ENCODE results near the gene PIGM. TPM values are rescaled to one million over a fixed set of nuclear protein-coding genes. Genes with fewer than 3 reads are reported as not detected.

The PIGM gene
- total RNA-seq, 2 donors from 2014 or later, result 3.6 to 5.3 TPM

GRCh38 chr1:160043543-160043942 lies 11.8 kb upstream of the PIGM start:
- Mint-ChIP-seq H3K36me3 (no peaks in the 10 kb centered on the region), H3K9me3 (no peaks in the 10 kb centered on the region), H3K27ac (no peak overlapping the region)
- ATAC-seq (no peak), DNase-seq (ENCODE audit: low spot score in 2 of 2) (no peak)

- Mint-ChIP-seq H3K9me3 (no peaks in the 10 kb centered on the region), H3K27ac (no peak overlapping the region), H3K36me3 (no peaks in the 10 kb centered on the region)
- DNase-seq (ENCODE audit: low spot score in 2 of 2) (no peak), ATAC-seq (no peak)
Observed at GRCh38 chr1:160040476-160040875, 8.7 kb upstream of the PIGM start.

- DNase-seq (ENCODE audit: low spot score in 2 of 2) (no peak), ATAC-seq (no peak)
- H3K9me3 Mint-ChIP-seq, result no peaks in the 10 kb centered on the region
- H3K36me3 Mint-ChIP-seq, result peaks cover 15 to 26% of the 10 kb centered on the region in 2 donors
- peak overlapping the region; percentile 86 to 97 for H3K27ac Mint-ChIP-seq
Observed at GRCh38 chr1:160032165-160032820, 503 bp upstream of the PIGM start.

GRCh38 chr1:160030657-160031364 lies 979 bp downstream of the PIGM start:
- ATAC-seq (peak; percentile 21 to 25), DNase-seq (ENCODE audit: low spot score in 2 of 2) (no peak)
- no peaks in the 10 kb centered on the region for H3K9me3 Mint-ChIP-seq
- H3K36me3 Mint-ChIP-seq, result peaks cover 15 to 26% of the 10 kb centered on the region in 2 donors
- H3K27ac Mint-ChIP-seq, result peak overlapping the region; percentile 57 to 97

- no peaks in the 10 kb centered on the region for H3K9me3 Mint-ChIP-seq
- peaks cover 15 to 26% of the 10 kb centered on the region in 2 donors for H3K36me3 Mint-ChIP-seq
- ATAC-seq, result no peak
- no peak overlapping the region for H3K27ac Mint-ChIP-seq
- no peak for DNase-seq (ENCODE audit: low spot score in 2 of 2)
Observed at GRCh38 chr1:160028426-160028825, 3.4 kb downstream of the PIGM start.

- Mint-ChIP-seq H3K9me3 (no peaks in the 10 kb centered on the region), H3K27ac (no peak overlapping the region), H3K36me3 (peaks cover 0 to 1% of the 10 kb centered on the region in 2 donors)
- DNase-seq (ENCODE audit: low spot score in 2 of 2), result no peak
- ATAC-seq, result no peak
Observed at GRCh38 chr1:160025314-160025713, 6.5 kb downstream of the PIGM start.

- no peak for ATAC-seq
- no peaks in the 10 kb centered on the region for H3K36me3 Mint-ChIP-seq
- H3K27ac Mint-ChIP-seq, result no peak overlapping the region
- no peaks in the 10 kb centered on the region for H3K9me3 Mint-ChIP-seq
- DNase-seq (ENCODE audit: low spot score in 2 of 2), result no peak
Observed at GRCh38 chr1:160024195-160024905, 7.4 kb downstream of the PIGM start.

- Mint-ChIP-seq H3K9me3 (no peaks in the 10 kb centered on the region), H3K27ac (no peak overlapping the region), H3K36me3 (no peaks in the 10 kb centered on the region)
- DNase-seq (ENCODE audit: low spot score in 2 of 2) (no peak), ATAC-seq (no peak)
Observed at GRCh38 chr1:160022330-160023310, 9.2 kb downstream of the PIGM start.

GRCh38 chr1:160021376-160022074 lies 10.3 kb downstream of the PIGM start:
- ATAC-seq, result no peak
- no peak for DNase-seq (ENCODE audit: low spot score in 2 of 2)
- H3K27ac Mint-ChIP-seq, result no peak overlapping the region
- no peaks in the 10 kb centered on the region for H3K36me3 Mint-ChIP-seq
- no peaks in the 10 kb centered on the region for H3K9me3 Mint-ChIP-seq

- Mint-ChIP-seq H3K27ac (no peak overlapping the region), H3K9me3 (no peaks in the 10 kb centered on the region), H3K36me3 (no peaks in the 10 kb centered on the region)
- ATAC-seq (no peak), DNase-seq (ENCODE audit: low spot score in 2 of 2) (no peak)
Observed at GRCh38 chr1:160020196-160020595, 11.6 kb downstream of the PIGM start.

GRCh38 chr1:160018900-160019299 lies 12.9 kb downstream of the PIGM start:
- DNase-seq (ENCODE audit: low spot score in 2 of 2) (no peak), ATAC-seq (peak in 1 of 2 donors; percentile 64)
- Mint-ChIP-seq H3K9me3 (no peaks in the 10 kb centered on the region), H3K36me3 (no peaks in the 10 kb centered on the region), H3K27ac (no peak overlapping the region)

GRCh38 chr1:160018347-160018746 lies 13.4 kb downstream of the PIGM start:
- DNase-seq (ENCODE audit: low spot score in 2 of 2) (no peak), ATAC-seq (no peak)
- Mint-ChIP-seq H3K9me3 (no peaks in the 10 kb centered on the region), H3K27ac (no peak overlapping the region), H3K36me3 (no peaks in the 10 kb centered on the region)

GRCh38 chr1:160017592-160017991 lies 14.2 kb downstream of the PIGM start:
- Mint-ChIP-seq H3K27ac (no peak overlapping the region), H3K36me3 (no peaks in the 10 kb centered on the region), H3K9me3 (no peaks in the 10 kb centered on the region)
- ATAC-seq (no peak), DNase-seq (ENCODE audit: low spot score in 2 of 2) (no peak)

- no peak overlapping the region for H3K27ac Mint-ChIP-seq
- no peaks in the 10 kb centered on the region for H3K9me3 Mint-ChIP-seq
- no peak for DNase-seq (ENCODE audit: low spot score in 2 of 2)
- no peaks in the 10 kb centered on the region for H3K36me3 Mint-ChIP-seq
- no peak for ATAC-seq
Observed at GRCh38 chr1:160011781-160012180, 20.0 kb downstream of the PIGM start.

GRCh38 chr1:160009801-160010200 lies 22.0 kb downstream of the PIGM start:
- Mint-ChIP-seq H3K9me3 (no peaks in the 10 kb centered on the region), H3K27ac (no peak overlapping the region), H3K36me3 (no peaks in the 10 kb centered on the region)
- ATAC-seq, result no peak
- DNase-seq (ENCODE audit: low spot score in 2 of 2), result no peak

- DNase-seq (ENCODE audit: low spot score in 2 of 2), result no peak
- Mint-ChIP-seq H3K36me3 (no peaks in the 10 kb centered on the region), H3K9me3 (no peaks in the 10 kb centered on the region), H3K27ac (no peak overlapping the region)
- no peak for ATAC-seq
Observed at GRCh38 chr1:160009081-160009480, 22.7 kb downstream of the PIGM start.

All from activated naive CD4-positive, alpha-beta T cell treated with anti-CD3 and anti-CD28 coated beads, Interleukin-2, amount 50 U/mL, for 72 hours (primary cell).